GM10266 (cell line): ENCODE data around the gene NPRL2.

Source experiments
- DNase-seq: peaks from one replicate; pipeline ENCODE4 v3.0.0; 2012; ENCODE audit errors: extremely low spot score
- CTCF ChIP-seq: IDR thresholded peaks from 2 replicates; pipeline ENCODE4 v1.5.1; 2012; ENCODE audit warnings: mild to moderate bottlenecking, low read depth; ENCODE audit not compliant: control insufficient read depth, insufficient read depth; ENCODE audit errors: missing control alignments

NPRL2 gene

DNA sequence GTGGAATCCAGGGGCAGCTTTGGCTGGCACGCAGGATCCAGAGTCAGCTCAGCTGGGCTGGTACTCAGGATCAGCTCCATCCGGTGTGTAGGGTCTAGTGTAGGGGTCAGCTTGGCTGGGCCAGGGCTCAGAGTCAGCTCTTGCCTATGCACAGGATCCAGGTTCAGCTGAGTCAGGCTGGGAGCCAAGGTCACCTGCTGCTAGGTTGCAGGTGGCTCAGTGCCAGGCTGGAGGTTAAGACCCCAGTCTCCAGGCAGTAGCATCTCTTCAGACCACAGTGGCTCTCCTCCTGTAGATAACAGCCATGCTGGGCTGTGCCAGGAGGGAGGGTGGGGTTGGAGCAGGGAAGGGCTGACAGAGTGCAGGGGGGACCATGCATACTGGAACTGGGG, 53.2 kb downstream of the NPRL2 start:
- no peak for TF ChIP-seq CTCF
- no peak for DNase-seq
